SKM-1 treated with dmso at 0.1 percent for 144 hours (cell line): ENCODE results near the gene NXN.
"Not testable (repeated sequence)": the region's sequence is repeated elsewhere in the genome, so short reads cannot be mapped to it uniquely, and the experiment has no call there.

Experiments used
- DNase-seq: peaks from one replicate; lab custom pipeline; 2025; ENCODE audit not compliant: unreplicated experiment; lab: John Stamatoyannopoulos, UW

Gene NXN

GRCh38 chr17:980406-981291 lies 1.1 kb upstream of the NXN start:
- peak; percentile 61 for DNase-seq

DNA sequence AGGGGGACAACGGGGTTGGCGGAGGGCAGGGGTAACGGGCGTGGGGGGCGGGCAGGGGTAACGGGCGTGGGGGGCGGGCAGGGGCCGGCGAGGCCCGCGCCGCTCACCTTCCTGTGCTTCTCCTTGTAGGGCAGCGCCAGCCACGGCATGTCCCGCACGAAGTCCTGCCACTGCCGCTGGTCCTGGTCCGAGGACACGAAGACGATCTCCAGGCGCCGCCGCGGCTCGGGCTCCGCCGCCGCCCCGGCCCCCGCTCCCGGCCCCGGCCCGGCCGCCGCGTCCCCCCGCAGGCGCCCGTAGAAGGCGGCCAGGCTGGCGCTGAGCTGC lies 401 bp downstream of the NXN start:
- no peak for DNase-seq

DNA sequence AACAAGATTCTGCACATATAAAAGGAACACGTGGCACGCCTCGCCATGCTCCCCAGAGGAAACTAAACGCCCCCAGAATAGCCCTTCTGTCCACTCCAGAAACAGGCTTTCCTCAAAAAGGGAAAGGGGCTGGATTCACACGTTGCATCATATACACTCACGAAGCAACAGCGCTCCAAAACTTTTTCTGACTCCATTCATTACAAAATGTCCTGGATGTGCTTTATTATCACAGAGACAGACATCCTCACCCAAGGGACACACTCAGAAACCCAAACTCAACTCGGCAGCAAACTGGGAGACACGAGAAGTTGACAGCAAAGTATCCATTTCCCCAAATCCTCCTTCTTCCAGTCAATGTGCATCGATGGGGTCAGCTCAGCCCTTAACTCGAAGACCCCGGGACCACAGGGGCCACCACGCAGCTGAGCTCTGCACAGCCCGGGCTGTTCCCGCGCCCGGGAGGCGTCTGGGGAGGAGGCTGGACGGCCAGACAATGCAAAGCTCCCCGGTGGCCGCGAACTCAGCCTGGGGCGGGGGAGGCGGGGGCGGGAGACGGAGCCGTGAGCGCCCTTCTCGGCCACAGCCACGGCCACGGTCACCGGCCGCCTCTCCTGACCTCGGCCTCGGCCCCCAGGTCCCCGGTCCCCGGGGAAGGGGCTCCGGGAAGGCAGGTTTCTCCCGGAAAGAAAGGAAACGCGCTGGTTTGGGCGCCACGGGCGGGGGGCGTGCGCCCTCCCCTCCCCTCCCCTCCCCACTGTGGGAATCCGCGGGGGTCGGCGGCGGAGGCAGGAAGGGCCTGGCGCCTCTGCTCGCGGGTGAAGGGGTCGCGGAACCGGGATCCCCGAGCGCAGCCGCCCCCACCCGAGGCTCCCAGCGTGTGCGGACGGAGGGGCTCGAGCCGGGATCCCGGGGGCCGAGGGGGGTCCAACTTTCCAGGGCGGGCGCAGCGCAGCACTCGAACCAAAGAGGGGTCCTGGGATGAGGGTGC lies 1.2 kb downstream of the NXN start:
- DNase-seq: no peak

DNA sequence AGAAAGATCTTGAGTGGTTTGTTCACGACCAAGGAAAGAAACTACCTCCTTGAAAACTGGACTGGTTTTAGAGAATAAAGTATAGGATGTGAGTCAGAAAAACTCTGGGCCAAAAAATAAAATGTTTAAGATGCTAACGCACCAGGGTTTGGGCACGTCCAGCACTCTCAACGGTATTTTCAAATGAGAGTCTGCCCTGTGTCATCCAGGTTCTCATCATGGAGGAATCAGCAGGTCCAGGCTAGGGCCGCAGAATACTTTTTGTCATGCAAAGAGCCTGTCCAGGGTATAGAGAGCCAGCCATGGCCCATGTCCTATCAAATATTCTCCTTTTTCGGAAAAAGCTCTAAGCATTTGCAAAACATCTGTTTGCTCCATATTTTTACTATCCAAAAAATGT lies 2.4 kb downstream of the NXN start:
- no peak for DNase-seq

DNA sequence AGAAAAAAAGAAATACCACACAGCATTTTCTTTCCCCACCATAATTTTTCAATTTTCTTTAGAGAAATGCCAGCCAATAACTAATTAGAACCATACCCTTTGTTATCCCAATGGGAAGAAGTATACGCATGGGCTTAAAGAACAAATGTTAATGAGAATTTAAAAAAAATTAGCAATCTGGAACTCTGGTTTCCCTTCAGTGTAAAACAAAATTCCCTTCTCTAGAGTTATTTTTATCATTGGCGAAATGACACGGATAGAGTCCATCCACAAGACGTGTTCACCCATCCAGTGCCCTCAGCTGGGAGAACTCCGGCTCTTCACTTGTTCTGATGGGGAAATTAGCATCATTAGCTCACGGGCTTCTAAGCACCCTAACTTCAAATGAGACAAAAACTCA lies 3.3 kb downstream of the NXN start:
- DNase-seq: no peak

- no peak for DNase-seq
These were observed 4.1 kb downstream of the NXN start for GRCh38 chr17:975371-975915.

DNA sequence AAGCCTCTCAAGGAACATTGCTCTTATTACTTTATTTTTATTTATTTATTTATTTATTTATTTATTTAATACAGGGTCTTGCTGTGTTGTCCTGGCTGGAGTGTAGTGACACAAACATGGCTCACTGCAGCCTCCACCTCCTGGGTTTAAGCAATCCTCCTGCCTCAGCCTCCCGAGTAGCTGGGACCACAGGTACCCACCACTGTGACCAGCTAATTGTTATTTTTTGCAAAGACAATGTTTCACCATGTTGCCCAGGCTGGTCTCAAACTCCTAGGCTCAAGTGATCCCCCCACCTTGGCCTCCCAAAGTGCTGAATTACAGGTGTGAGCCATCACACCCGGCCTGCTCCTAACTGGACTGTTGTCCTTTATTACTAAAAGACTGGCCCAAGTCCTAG lies 4.8 kb downstream of the NXN start:
- DNase-seq: not testable (repeated sequence)

- no peak for DNase-seq
These were observed 6.5 kb downstream of the NXN start for GRCh38 chr17:973053-973452.

DNA sequence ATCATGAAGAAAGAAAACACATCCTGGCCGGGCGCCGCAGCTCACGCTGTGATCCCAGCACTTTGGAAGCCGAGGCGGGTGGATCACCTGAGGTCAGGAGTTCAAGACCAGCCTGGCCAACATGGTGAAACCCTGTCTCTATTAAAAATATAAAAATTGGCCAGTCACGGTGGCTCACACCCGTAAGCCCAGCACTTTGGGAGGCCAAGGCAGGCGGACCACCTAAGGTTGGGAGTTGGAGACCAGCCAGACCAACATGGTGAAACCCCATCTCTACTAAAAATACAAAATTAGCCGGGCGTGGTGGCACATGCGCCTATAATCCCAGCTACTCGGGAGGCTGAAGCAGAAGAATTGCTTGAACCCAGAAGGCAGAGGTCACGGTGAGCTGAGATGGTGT lies 7.7 kb downstream of the NXN start:
- not testable (repeated sequence) for DNase-seq

- DNase-seq: no peak
These were observed 9.2 kb downstream of the NXN start for GRCh38 chr17:970364-970763.

DNA sequence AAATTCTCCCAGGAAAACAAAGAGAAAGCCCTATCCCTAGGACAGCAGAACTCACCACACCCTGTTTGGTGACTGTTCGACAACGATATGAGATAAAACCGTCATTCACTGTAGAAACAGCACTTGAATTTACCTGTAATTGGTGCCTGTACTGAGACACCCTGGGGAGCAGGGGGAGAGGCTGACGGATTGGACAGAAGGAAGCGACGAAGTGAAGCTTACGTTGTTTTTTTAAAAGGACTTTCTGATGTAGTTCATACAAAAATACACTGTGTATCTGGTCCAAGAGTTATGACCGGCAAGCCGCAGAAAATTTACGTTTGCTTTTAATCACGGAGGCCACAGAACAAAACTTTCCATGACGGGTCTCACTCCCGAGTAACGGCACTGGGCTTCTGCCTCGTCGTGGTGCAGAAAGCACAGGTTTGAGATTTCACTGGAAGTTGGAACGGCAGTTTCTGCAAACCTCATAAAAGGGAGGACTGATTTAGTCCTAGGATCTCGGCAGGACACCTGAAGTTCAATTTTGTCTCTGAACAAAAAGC lies 9.7 kb downstream of the NXN start:
- no peak for DNase-seq

- no peak for DNase-seq
These were observed 10.5 kb downstream of the NXN start for GRCh38 chr17:968812-969730.

DNA sequence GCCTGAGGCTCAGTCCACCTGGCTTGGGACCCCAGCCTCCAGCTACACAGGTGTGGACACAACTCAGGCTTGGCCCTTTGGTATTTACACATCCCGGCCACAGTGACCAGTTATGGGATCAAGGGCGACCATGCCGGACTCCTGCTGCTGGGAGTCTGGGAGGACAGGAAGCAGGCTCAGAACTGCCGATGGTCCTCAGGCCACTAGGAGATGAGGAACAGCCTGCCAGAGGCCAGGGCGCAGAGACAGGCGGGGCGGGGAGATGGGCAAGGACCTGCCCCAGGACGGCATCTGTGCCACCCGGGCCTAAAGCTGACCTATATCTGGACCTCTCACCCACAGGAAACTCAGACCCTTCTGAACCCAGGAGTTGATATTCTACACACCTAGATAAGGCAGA lies 12.5 kb downstream of the NXN start:
- no peak for DNase-seq

GRCh38 chr17:965311-965989 lies 14.1 kb downstream of the NXN start:
- no peak for DNase-seq

DNA sequence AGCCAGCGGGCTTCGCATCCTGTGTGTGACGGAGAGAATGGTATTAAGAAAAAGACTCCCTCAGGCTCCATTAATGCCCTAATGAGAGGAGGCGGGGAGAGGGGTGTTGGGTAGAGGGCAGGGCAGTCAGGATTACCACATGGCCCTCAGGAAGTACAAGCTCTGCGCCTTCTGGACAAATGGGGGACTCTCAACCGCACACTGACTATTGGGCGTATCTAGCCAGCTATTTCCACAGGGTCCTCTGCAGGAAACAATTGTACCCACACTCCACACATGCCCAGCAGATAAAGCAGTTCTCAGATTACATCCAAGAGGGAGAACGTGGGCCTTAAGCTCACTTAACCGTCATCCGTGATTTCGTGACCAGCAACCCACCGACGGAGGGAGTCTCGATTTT lies 14.7 kb downstream of the NXN start:
- no peak for DNase-seq

DNA sequence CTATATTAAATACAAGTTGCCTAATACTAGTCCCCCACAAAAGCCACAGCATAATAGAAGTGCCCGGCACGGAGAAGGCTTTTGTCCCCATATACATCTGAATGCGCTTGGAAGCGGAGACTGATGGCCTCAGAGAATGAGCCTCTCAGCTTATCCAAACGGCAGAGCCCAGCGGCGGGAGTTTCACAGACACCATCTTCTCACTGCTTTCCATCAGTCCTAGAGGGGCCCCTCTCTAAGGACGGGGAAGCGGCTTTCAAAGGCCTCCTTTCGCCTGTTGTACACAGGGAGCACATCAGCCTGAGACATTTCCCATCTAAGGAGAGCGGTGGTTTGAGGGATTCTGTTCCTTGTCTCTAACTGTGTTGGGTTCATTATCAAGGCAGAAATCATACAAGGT lies 16.9 kb downstream of the NXN start:
- no peak for DNase-seq

GRCh38 chr17:962166-962565 lies 17.4 kb downstream of the NXN start:
- DNase-seq: no peak

DNA sequence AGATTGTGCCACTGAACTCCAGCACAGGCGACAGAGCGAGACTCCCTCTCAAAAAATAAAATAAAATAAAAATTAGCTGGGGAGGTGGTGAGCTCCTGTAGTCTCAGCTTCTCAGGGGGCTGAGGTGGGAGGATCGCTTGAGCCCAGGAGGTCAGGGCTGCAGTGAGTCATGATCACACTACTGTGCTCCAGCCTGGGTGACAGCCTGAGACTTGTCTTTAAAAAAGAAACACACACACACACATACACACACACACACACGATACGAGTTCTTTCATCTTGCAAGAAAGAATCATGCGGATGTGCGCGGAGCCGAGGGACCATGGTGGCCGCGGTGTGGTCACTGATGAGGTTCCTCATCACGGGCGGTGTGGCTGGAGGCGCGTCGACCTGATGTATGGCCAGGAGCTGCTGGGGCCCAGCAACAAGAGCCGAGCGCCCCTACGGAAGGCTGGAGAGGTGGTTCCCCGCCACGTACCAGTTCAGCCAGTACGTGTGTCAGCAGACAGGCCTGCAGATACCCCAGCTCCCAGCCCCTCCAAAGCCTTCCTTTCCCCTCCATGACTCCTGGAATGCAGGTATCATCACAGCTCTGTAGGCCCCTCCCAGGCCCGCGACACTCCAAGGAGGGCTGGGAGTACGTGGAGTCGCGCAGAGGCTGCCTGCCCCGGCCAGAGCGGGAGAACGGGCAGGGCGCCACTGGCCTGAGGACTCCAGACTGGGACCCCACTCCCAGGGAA lies 20.7 kb downstream of the NXN start:
- no peak for DNase-seq

- DNase-seq: no peak
These were observed 21.6 kb downstream of the NXN start for GRCh38 chr17:957856-958421.
